HCT116 (cell line): Measurements from ENCODE around the gene GPC5. TPM values are rescaled to one million over a fixed set of nuclear protein-coding genes. Genes with fewer than 3 reads are reported as not detected.

Experiments
- ATAC-seq: fragments of 200-7000 bp; cut with Tn5 transposase; 2 replicates; pipeline ENCODE4 v1.9.1; 2020; ENCODE audit warnings: mild to moderate bottlenecking, moderate library complexity
- BruUV-seq: library from RNA; stranded (reverse); fragments of 400-500 nt; replicated peaks from 2 replicates; lab custom pipeline; 2021; lab: Mats Ljungman, UMichigan
- CTCF ChIA-PET: fragments of 300-600 bp; sonication (Branson Sonifier 250); formaldehyde crosslinking; loops from one replicate; lab custom pipeline; 2021; ENCODE audit warnings: antibody characterized with exemption; lab: Charles Lee
- POLR2A ChIA-PET: fragments of 300-600, 350-600 bp; sonication (Branson Sonifier 250); formaldehyde crosslinking; loops from one replicate; lab custom pipeline; 2021; ENCODE audit warnings: antibody characterized with exemption; lab: Charles Lee
- RAD21 ChIA-PET, 2 experiments: fragments of 300-600 bp; sonication (Branson Sonifier 250); formaldehyde crosslinking; loops; one replicate each; lab custom pipeline; 2023; ENCODE audit warnings: low total read pairs in 2 of 2; ENCODE audit not compliant: uncharacterized antibody in 2 of 2, unreplicated experiment in 2 of 2, low non-redundant PET in 1 of 2; lab: Charles Lee
- DNase-seq: peaks from one replicate; pipeline ENCODE4 v3.0.0-alpha.2; 2010; ENCODE audit warnings: low read depth, low spot score
- H2AFZ ChIP-seq: fragments of 200-600 bp; shearing (Covaris generic), sonication (generic); 2 replicates; pipeline ENCODE4 v1.6.1; 2017; ENCODE audit warnings: low read depth, mixed run types, mixed read lengths, antibody characterized with exemption, low read length; ENCODE audit not compliant: poor library complexity, severe bottlenecking
- H3K27ac ChIP-seq: 2 replicates; pipeline ENCODE4 v1.5.1; 2012; ENCODE audit warnings: low read depth, low read length
- H3K27me3 ChIP-seq: fragments of 200-600 bp; sonication (generic); 2 replicates; pipeline ENCODE4 v1.6.1; 2016; ENCODE audit warnings: mixed run types, low read length, mixed read lengths; ENCODE audit not compliant: insufficient read depth
- H3K36me3 ChIP-seq, 2 experiments: fragments of 200-500 bp in 1 of 2; fragments of 200-600 bp in 1 of 2; sonication (Bioruptor generic) in 1 of 2; sonication (generic) in 1 of 2; 2 replicates each; pipeline versions ENCODE4 v1.5.1 to v1.6.1; 2014 to 2016; ENCODE audit warnings: low read length in 2 of 2, inconsistent platforms in 1 of 2, mixed read lengths in 1 of 2, mixed run types in 1 of 2; ENCODE audit not compliant: insufficient read depth in 2 of 2, control insufficient read depth in 1 of 2
- H3K4me1 ChIP-seq, 2 experiments: fragments of 200-600 bp in 1 of 2; sonication (generic) in 1 of 2; 2 replicates each; pipeline versions ENCODE4 v1.5.1 to v1.6.1; 2012 to 2017; ENCODE audit warnings: low read length in 2 of 2, inconsistent platforms in 1 of 2, mild to moderate bottlenecking in 1 of 2, mixed read lengths in 1 of 2, mixed run types in 1 of 2, moderate library complexity in 1 of 2; ENCODE audit not compliant: insufficient read depth in 2 of 2, control insufficient read depth in 1 of 2
- H3K4me2 ChIP-seq: fragments of 200-600 bp; sonication (generic); 2 replicates; pipeline ENCODE4 v1.6.1; 2017; ENCODE audit warnings: mixed run types, low read length, mixed read lengths
- H3K4me3 ChIP-seq, 2 experiments: fragments of 200-600 bp in 1 of 2; sonication (generic) in 1 of 2; replicated peaks in 1 of 2; 2 replicates each; pipeline ENCODE4 v1.5.1; 2011 to 2016; ENCODE audit warnings: low read length in 2 of 2, control low read depth in 1 of 2, low read depth in 1 of 2, mild to moderate bottlenecking in 1 of 2, mixed read lengths in 1 of 2, mixed run types in 1 of 2
- H3K79me2 ChIP-seq: fragments of 200-600 bp; sonication (generic); 2 replicates; pipeline ENCODE4 v1.6.1; 2017; ENCODE audit warnings: mild to moderate bottlenecking, mixed run types, low read length, moderate library complexity, mixed read lengths; ENCODE audit not compliant: insufficient read depth
- H3K9ac ChIP-seq: fragments of 200-600 bp; sonication (generic); 2 replicates; pipeline ENCODE4 v1.6.1; 2016; ENCODE audit warnings: low read length, mixed read lengths
- H3K9me2 ChIP-seq: fragments of 200-600 bp; sonication (generic), shearing (Covaris generic); 2 replicates; pipeline ENCODE4 v1.6.1; 2017; ENCODE audit warnings: mixed run types, mild to moderate bottlenecking, moderate library complexity; ENCODE audit not compliant: insufficient read depth
- H3K9me3 ChIP-seq, 2 experiments: fragments of 200-500 bp in 1 of 2; fragments of 200-600 bp in 1 of 2; sonication (Bioruptor generic) in 1 of 2; sonication (generic) in 1 of 2; 2 replicates each; pipeline ENCODE4 v1.6.1; 2014 to 2017; ENCODE audit warnings: low read length in 2 of 2, mixed read lengths in 2 of 2, inconsistent platforms in 1 of 2, low read depth in 1 of 2, mild to moderate bottlenecking in 1 of 2, mixed run types in 1 of 2, moderate library complexity in 1 of 2; ENCODE audit not compliant: control insufficient read depth in 1 of 2, insufficient read depth in 1 of 2
- H4K20me1 ChIP-seq: fragments of 200-600 bp; sonication (generic), shearing (Covaris generic); 2 replicates; pipeline ENCODE4 v1.6.1; 2017; ENCODE audit warnings: mixed run types, mild to moderate bottlenecking, moderate library complexity; ENCODE audit not compliant: insufficient read depth
- CBX3 ChIP-seq: IDR thresholded peaks from 2 replicates; pipeline ENCODE4 v1.6.1; 2012; ENCODE audit warnings: low read depth
- CEBPB ChIP-seq: IDR thresholded peaks from 2 replicates; pipeline ENCODE4 v1.6.1; 2012; ENCODE audit warnings: low read depth
- EGR1 ChIP-seq: IDR thresholded peaks from 2 replicates; pipeline ENCODE4 v1.6.1; 2012; ENCODE audit warnings: low read depth
- ELF1 ChIP-seq: IDR thresholded peaks from 2 replicates; pipeline ENCODE4 v1.6.1; 2012; ENCODE audit warnings: low read depth, borderline replicate concordance
- FOSL1 ChIP-seq: IDR thresholded peaks from 2 replicates; pipeline ENCODE4 v1.6.1; 2012; ENCODE audit warnings: low read depth
- JUND ChIP-seq: IDR thresholded peaks from 2 replicates; pipeline ENCODE4 v1.6.1; 2012
- POLR2A ChIP-seq: IDR thresholded peaks from 2 replicates; pipeline ENCODE4 v1.7.0; 2011; ENCODE audit warnings: borderline replicate concordance; ENCODE audit not compliant: insufficient read depth, insufficient read length; ENCODE audit errors: extremely low read depth
- POLR2AphosphoS5 ChIP-seq: IDR thresholded peaks from 2 replicates; pipeline ENCODE4 v1.6.1; 2011; ENCODE audit warnings: mild to moderate bottlenecking, low read depth, low read length, moderate library complexity
- RAD21 ChIP-seq: IDR thresholded peaks from 2 replicates; pipeline ENCODE4 v1.6.1; 2012; ENCODE audit warnings: low read depth, mild to moderate bottlenecking
- SP1 ChIP-seq: IDR thresholded peaks from 2 replicates; pipeline ENCODE4 v1.6.1; 2012; ENCODE audit warnings: low read depth
- SRF ChIP-seq: IDR thresholded peaks from 2 replicates; pipeline ENCODE4 v1.6.1; 2012; ENCODE audit warnings: low read depth
- TCF7L2 ChIP-seq: IDR thresholded peaks from 2 replicates; pipeline ENCODE4 v1.7.0; 2011; ENCODE audit warnings: borderline replicate concordance, inconsistent platforms; ENCODE audit not compliant: insufficient read depth, insufficient read length; ENCODE audit errors: extremely low read depth
- ZNF274 ChIP-seq: fragments of 200-500 bp; sonication (Bioruptor generic); IDR thresholded peaks from 2 replicates; pipeline ENCODE4 v1.6.1; 2014; ENCODE audit warnings: mild to moderate bottlenecking, low read depth, low read length, inconsistent platforms
- intact Hi-C: fragments of 100-400 bp; cut with micrococcal nuclease; formaldehyde crosslinking; loops from 2 replicates; pipeline ENCODE4 v1.10.0; 2022
- total RNA-seq: library from RNA; stranded (reverse); gene quantifications from one replicate; pipeline ENCODE4 v1.2.1, GENCODE V29; 2021; ENCODE audit not compliant: unreplicated experiment
- TF ChIP-seq, protein P1 (sequence below): IDR thresholded peaks from 2 replicates; pipeline ENCODE4 v1.6.1; 2012
- TF ChIP-seq, protein P2 (sequence below): IDR thresholded peaks from 2 replicates; pipeline ENCODE4 v1.6.1; 2012
- TF ChIP-seq, protein P3 (sequence below): IDR thresholded peaks from 2 replicates; pipeline ENCODE4 v1.6.1; 2011; ENCODE audit warnings: mild to moderate bottlenecking, low read length, moderate library complexity; ENCODE audit not compliant: insufficient replicate concordance; ENCODE audit errors: extremely low read depth
- TF ChIP-seq, protein P4 (sequence below), 3 experiments: fragments of 200-600 bp in 1 of 3; sonication (generic) in 1 of 3; IDR thresholded peaks in 2 of 3; conservative IDR thresholded peaks in 1 of 3; 2 replicates each; pipeline ENCODE4 v1.5.1; 2012 to 2017; ENCODE audit warnings: low read depth in 2 of 3, low read length in 2 of 3, antibody characterized with exemption in 1 of 3, borderline replicate concordance in 1 of 3, control low read depth in 1 of 3, mild to moderate bottlenecking in 1 of 3, mixed read lengths in 1 of 3, mixed run types in 1 of 3, moderate library complexity in 1 of 3; ENCODE audit not compliant: insufficient read depth in 1 of 3
- TF ChIP-seq, protein P5 (sequence below): IDR thresholded peaks from 2 replicates; pipeline ENCODE4 v1.6.1; 2012; ENCODE audit warnings: low read depth

Gene GPC5
- total RNA-seq, 1 experiment from 2014 or later = not detected

DNA sequence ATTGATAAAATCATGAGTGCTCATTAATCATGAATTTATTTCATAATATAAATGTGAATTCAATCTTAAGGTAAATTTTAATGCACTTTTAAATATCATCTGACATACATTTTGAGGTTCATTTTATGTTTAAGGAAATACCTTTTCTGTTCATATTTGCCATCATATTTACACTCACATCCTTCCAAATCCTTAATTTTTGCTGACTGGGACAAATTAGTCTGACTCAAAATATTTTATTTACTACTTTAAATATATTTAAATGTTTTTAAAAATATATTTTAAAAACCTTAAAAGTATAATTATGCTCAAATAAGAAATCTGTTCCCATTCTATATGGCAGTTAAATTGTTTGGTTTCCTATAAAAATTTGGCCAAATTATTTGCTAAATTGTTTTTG lies 438.1 kb downstream of the GPC5 start:
- TF ChIP-seq SRF (no peak), EGR1 (no peak), CBX3 (no peak), SP1 (no peak), FOSL1 (no peak), POLR2AphosphoS5 (no peak), ZNF274 (no peak), JUND (no peak), CEBPB (no peak), TCF7L2 (no peak), RAD21 (no peak), POLR2A (no peak), ELF1 (no peak)
- TF ChIP-seq, protein P1, sequence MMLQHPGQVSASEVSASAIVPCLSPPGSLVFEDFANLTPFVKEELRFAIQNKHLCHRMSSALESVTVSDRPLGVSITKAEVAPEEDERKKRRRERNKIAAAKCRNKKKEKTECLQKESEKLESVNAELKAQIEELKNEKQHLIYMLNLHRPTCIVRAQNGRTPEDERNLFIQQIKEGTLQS = no peak
- TF ChIP-seq, protein P2, sequence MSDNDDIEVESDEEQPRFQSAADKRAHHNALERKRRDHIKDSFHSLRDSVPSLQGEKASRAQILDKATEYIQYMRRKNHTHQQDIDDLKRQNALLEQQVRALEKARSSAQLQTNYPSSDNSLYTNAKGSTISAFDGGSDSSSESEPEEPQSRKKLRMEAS = no peak
- TF ChIP-seq, protein P3, sequence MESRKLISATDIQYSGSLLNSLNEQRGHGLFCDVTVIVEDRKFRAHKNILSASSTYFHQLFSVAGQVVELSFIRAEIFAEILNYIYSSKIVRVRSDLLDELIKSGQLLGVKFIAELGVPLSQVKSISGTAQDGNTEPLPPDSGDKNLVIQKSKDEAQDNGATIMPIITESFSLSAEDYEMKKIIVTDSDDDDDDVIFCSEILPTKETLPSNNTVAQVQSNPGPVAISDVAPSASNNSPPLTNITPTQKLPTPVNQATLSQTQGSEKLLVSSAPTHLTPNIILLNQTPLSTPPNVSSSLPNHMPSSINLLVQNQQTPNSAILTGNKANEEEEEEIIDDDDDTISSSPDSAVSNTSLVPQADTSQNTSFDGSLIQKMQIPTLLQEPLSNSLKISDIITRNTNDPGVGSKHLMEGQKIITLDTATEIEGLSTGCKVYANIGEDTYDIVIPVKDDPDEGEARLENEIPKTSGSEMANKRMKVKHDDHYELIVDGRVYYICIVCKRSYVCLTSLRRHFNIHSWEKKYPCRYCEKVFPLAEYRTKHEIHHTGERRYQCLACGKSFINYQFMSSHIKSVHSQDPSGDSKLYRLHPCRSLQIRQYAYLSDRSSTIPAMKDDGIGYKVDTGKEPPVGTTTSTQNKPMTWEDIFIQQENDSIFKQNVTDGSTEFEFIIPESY = no peak
- TF ChIP-seq, protein P4, sequence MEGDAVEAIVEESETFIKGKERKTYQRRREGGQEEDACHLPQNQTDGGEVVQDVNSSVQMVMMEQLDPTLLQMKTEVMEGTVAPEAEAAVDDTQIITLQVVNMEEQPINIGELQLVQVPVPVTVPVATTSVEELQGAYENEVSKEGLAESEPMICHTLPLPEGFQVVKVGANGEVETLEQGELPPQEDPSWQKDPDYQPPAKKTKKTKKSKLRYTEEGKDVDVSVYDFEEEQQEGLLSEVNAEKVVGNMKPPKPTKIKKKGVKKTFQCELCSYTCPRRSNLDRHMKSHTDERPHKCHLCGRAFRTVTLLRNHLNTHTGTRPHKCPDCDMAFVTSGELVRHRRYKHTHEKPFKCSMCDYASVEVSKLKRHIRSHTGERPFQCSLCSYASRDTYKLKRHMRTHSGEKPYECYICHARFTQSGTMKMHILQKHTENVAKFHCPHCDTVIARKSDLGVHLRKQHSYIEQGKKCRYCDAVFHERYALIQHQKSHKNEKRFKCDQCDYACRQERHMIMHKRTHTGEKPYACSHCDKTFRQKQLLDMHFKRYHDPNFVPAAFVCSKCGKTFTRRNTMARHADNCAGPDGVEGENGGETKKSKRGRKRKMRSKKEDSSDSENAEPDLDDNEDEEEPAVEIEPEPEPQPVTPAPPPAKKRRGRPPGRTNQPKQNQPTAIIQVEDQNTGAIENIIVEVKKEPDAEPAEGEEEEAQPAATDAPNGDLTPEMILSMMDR (IDR thresholded peaks at IDR 0.05 in 2 of 3, conservative IDR thresholded peaks at IDR 0.05 in 1 of 3; ENCODE audit: borderline replicate concordance in 1 of 3, insufficient read depth in 1 of 3, low read depth in 2 of 3, low read length in 2 of 3) = no peak
- TF ChIP-seq, protein P5, sequence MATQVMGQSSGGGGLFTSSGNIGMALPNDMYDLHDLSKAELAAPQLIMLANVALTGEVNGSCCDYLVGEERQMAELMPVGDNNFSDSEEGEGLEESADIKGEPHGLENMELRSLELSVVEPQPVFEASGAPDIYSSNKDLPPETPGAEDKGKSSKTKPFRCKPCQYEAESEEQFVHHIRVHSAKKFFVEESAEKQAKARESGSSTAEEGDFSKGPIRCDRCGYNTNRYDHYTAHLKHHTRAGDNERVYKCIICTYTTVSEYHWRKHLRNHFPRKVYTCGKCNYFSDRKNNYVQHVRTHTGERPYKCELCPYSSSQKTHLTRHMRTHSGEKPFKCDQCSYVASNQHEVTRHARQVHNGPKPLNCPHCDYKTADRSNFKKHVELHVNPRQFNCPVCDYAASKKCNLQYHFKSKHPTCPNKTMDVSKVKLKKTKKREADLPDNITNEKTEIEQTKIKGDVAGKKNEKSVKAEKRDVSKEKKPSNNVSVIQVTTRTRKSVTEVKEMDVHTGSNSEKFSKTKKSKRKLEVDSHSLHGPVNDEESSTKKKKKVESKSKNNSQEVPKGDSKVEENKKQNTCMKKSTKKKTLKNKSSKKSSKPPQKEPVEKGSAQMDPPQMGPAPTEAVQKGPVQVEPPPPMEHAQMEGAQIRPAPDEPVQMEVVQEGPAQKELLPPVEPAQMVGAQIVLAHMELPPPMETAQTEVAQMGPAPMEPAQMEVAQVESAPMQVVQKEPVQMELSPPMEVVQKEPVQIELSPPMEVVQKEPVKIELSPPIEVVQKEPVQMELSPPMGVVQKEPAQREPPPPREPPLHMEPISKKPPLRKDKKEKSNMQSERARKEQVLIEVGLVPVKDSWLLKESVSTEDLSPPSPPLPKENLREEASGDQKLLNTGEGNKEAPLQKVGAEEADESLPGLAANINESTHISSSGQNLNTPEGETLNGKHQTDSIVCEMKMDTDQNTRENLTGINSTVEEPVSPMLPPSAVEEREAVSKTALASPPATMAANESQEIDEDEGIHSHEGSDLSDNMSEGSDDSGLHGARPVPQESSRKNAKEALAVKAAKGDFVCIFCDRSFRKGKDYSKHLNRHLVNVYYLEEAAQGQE = no peak
- Histone ChIP-seq H3K36me3 (no peaks in the 10 kb centered on the region), H3K27me3 (no peaks in the 10 kb centered on the region), H3K4me3 (no peak overlapping the region), H3K9ac (no peak overlapping the region), H3K4me1 (no peaks in the 10 kb centered on the region), H4K20me1 (no peaks in the 10 kb centered on the region), H3K9me3 (peaks cover 4 to 10% of the 10 kb centered on the region in 2 experiments; a peak in 2 of 4 replicates), H3K27ac (no peak overlapping the region), H2AFZ (no peak overlapping the region), H3K4me2 (no peak overlapping the region), H3K9me2 (no peaks in the 10 kb centered on the region), H3K79me2 (no peaks in the 10 kb centered on the region)
- DNase-seq (no peak), ATAC-seq (no peak)
- CTCF ChIA-PET = no interaction called here
- RAD21 ChIA-PET = no interaction called here
- no TSS peak for BruUV-seq
- intact Hi-C loops = no loop called here
- POLR2A ChIA-PET = no interaction called here
